ENCODE results near the gene SLC37A1. TPM values are rescaled to one million over a fixed set of nuclear protein-coding genes. Genes with fewer than 3 reads are reported as not detected.
A peak's percentile ranks its signal among the peaks of the same experiment; 100 is the strongest.

Gene SLC37A1
- total and polyA plus RNA-seq, 9 of the 15 experiments (the other 6 are each of a cell fraction or from before 2014, with no cell fraction given) = 0.06 to 3.4 (median 0.40) TPM

DNA sequence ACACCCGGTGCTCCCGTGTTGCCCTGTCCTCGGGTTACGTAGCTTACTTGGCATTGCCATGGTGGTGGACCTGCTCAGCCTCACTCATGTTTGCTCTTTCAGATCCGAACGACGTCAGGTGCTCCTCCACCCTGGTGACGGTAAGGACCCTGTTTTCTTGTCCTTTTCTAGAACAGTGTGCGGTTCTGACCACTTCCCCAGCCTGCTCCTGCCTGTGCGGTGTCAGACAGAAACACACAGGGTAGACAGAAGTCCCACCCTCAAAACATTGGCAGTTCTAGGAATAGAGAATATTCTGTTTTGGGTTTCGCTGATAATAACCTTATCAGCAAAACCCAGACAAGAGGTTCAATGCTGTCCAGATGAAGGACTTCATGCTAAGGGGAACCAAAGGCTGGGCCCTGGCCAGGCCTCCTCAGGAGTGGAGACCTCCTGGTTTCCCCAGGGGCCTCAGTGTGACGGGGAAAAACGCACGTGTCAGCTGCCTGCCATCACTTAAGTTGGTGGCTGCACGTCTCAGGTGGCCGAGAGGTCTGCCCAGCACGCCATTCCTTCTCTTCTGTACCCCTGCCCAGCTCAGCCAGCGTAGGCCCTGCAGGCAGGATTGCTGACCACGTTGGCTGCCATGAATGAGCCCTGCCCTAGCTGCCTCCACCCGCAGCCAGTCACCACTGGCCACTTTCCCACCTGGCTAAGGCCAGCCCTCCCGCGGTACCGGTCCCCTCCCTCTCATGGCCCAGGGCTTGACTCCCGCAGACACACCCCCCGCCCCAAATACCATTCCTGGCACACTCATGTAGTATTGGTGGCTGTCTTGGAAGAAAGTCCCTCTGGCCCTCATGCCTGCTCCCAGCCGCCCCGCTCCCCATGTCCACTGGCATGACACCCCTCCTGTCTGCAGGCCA is 33.6 kb downstream of the SLC37A1 start (continued):
- TF ChIP-seq E4F1 (CRISPR knock-in tag; IDR thresholded peaks at IDR 0.05; ENCODE audit: borderline replicate concordance) (no peak), CREM (IDR thresholded peaks at IDR 0.05; ENCODE audit: low read depth) (peak; percentile 56), MBD2 (IDR thresholded peaks at IDR 0.05; ENCODE audit: borderline replicate concordance, low read depth) (peak; percentile 53), MGA (IDR thresholded peaks at IDR 0.05) (peak; percentile 95)
- TF ChIP-seq, protein P1, sequence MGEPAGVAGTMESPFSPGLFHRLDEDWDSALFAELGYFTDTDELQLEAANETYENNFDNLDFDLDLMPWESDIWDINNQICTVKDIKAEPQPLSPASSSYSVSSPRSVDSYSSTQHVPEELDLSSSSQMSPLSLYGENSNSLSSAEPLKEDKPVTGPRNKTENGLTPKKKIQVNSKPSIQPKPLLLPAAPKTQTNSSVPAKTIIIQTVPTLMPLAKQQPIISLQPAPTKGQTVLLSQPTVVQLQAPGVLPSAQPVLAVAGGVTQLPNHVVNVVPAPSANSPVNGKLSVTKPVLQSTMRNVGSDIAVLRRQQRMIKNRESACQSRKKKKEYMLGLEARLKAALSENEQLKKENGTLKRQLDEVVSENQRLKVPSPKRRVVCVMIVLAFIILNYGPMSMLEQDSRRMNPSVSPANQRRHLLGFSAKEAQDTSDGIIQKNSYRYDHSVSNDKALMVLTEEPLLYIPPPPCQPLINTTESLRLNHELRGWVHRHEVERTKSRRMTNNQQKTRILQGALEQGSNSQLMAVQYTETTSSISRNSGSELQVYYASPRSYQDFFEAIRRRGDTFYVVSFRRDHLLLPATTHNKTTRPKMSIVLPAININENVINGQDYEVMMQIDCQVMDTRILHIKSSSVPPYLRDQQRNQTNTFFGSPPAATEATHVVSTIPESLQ (CRISPR knock-in tag; IDR thresholded peaks at IDR 0.05) = no peak
- TF ChIP-seq, protein P2, sequence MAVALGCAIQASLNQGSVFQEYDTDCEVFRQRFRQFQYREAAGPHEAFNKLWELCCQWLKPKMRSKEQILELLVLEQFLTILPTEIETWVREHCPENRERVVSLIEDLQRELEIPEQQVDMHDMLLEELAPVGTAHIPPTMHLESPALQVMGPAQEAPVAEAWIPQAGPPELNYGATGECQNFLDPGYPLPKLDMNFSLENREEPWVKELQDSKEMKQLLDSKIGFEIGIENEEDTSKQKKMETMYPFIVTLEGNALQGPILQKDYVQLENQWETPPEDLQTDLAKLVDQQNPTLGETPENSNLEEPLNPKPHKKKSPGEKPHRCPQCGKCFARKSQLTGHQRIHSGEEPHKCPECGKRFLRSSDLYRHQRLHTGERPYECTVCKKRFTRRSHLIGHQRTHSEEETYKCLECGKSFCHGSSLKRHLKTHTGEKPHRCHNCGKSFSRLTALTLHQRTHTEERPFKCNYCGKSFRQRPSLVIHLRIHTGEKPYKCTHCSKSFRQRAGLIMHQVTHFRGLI (CRISPR knock-in tag; IDR thresholded peaks at IDR 0.05) = 0 out of 2 replicates have a peak, but pooled peaks have one; percentile 30

All from K562 (cell line).